ENCODE data around the gene MSRB3. TPM values are rescaled to one million over a fixed set of nuclear protein-coding genes. Genes with fewer than 3 reads are reported as not detected.
"Not testable (repeated sequence)": the region's sequence is repeated elsewhere in the genome, so short reads cannot be mapped to it uniquely, and the experiment has no call there.

Gene MSRB3
- total RNA-seq, 1 donor from 2014 or later: 52.5 TPM

DNA sequence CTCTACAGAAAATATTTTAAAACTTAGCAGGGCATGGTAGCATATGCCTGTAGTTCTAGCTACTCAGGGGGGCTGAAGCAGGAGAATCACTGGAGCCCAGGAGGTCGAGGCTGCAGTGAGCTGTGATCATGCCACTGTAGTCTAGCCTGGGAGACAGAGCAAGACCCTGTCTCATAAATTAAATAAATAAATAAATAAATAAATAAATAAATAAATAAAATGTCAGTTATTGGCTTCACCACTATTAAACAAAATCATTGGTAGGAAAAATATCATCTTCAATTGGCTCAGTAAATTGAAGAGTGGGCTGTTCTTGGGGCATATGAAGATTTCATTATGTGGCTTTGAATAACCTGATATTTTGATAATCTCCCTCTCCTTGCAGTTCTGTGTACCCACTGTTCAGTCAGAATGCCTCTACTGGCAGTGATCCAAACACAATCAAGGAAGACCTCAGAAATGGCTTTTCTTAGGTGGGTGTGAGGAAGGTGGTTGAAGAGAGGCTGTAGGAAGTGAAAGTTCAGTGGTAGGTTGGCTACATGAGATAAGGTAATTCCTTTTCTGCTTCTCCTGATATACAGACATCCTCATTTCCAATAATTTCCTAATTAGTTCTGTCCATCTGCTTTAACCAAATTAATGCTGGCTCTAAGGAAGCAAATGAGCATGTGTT is 175.8 kb downstream of the MSRB3 start:
- intact Hi-C loops (cut with DNase I): no loop called here
- H3K4me3 ChIP-seq: no peak overlapping the region

DNA sequence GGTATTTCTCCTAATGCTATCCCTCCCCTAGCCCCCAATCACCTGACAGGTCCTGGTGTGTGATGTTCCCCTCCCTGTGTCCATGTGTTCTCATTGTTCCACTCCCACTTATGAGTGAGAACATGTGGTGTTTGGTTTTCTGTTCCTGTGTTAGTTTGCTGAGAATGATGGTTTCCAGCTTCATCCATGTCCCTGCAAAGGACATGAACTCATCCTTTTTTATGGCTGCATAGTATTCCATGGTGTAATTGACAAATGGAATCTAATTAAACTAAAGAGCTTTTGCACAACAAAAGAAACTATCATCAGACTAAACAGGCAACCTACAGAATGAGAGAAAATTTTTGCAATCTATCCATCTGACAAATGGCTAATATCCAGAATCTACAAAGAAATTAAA is 178.9 kb downstream of the MSRB3 start:
- H3K4me1 ChIP-seq; H3K4me3 ChIP-seq; H3K27me3 ChIP-seq; H3K9me3 ChIP-seq; intact Hi-C loops (cut with DNase I); H3K27ac ChIP-seq; H3K36me3 ChIP-seq; DNase-seq (ENCODE audit: extremely low spot score in 2 of 2): not testable (repeated sequence)

More for the DNA sequence above, 175.8 kb downstream of the MSRB3 start:
- no peak for DNase-seq (ENCODE audit: extremely low spot score in 2 of 2)
- Histone ChIP-seq H3K27ac (no peak overlapping the region), H3K27me3 (no peaks in the 10 kb centered on the region), H3K4me1 (peaks cover 7% of the 10 kb centered on the region), H3K9me3 (no peaks in the 10 kb centered on the region), H3K36me3 (no peaks in the 10 kb centered on the region)
- no peak for TF ChIP-seq POLR2A (IDR thresholded peaks at IDR 0.05)
- TF ChIP-seq, protein P1, sequence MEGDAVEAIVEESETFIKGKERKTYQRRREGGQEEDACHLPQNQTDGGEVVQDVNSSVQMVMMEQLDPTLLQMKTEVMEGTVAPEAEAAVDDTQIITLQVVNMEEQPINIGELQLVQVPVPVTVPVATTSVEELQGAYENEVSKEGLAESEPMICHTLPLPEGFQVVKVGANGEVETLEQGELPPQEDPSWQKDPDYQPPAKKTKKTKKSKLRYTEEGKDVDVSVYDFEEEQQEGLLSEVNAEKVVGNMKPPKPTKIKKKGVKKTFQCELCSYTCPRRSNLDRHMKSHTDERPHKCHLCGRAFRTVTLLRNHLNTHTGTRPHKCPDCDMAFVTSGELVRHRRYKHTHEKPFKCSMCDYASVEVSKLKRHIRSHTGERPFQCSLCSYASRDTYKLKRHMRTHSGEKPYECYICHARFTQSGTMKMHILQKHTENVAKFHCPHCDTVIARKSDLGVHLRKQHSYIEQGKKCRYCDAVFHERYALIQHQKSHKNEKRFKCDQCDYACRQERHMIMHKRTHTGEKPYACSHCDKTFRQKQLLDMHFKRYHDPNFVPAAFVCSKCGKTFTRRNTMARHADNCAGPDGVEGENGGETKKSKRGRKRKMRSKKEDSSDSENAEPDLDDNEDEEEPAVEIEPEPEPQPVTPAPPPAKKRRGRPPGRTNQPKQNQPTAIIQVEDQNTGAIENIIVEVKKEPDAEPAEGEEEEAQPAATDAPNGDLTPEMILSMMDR (IDR thresholded peaks at IDR 0.05): no peak
- no peak for TF ChIP-seq POLR2AphosphoS5 (IDR thresholded peaks at IDR 0.05; ENCODE audit: insufficient read depth in 1 of 2, low read depth in 1 of 2)

DNA sequence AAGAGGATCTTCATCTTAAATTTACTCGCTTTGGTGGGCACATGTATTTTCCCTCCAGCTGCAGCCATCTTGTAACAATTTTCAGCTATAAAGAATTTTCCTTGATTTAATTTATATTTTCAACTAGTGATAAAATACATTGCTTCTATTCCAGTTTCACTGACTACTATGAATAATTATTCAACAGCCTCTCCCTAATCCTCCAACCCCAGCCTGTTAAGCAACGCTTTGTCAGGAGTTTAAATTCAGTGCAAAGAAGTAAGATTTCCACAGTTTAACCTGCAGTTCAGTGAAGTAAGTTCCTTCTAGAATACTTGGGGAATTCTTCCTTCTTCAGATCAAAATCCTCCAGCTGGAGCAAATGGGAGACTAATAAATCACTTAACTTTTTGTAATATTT is 180.2 kb downstream of the MSRB3 start:
- no peak for DNase-seq (ENCODE audit: extremely low spot score in 2 of 2)
- no peak for TF ChIP-seq POLR2A (IDR thresholded peaks at IDR 0.05)
- TF ChIP-seq POLR2AphosphoS5 (IDR thresholded peaks at IDR 0.05; ENCODE audit: insufficient read depth in 1 of 2, low read depth in 1 of 2): no peak
- TF ChIP-seq, protein P1 (IDR thresholded peaks at IDR 0.05): no peak
- H3K27me3 ChIP-seq: no peaks in the 10 kb centered on the region
- H3K27ac ChIP-seq: no peak overlapping the region
- H3K4me1 ChIP-seq: no peaks in the 10 kb centered on the region
- intact Hi-C loops (cut with DNase I): no loop called here
- H3K4me3 ChIP-seq: no peak overlapping the region
- H3K36me3 ChIP-seq: no peaks in the 10 kb centered on the region
- no peaks in the 10 kb centered on the region for H3K9me3 ChIP-seq

DNA sequence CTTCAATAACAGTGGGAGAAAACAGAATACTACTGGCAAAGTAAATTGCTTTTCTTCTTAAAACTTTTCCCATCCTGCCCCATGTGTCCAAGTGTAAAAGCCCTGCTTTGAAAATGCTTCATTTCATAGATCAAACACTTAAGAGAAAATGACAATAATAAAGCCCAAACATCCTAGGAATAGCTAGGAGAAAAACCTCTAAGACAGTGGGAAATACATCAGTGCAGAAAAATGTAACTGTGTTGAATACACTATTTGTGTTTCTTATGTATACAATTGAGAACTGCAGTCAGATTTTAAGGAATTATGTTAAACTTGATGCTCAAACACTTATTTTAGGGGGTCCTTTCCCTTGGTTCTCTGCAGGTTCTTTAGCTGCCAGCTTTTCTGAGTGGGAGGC is 181.1 kb downstream of the MSRB3 start:
- no peaks in the 10 kb centered on the region for H3K4me1 ChIP-seq
- no peak overlapping the region for H3K4me3 ChIP-seq
- no peak for TF ChIP-seq POLR2AphosphoS5 (IDR thresholded peaks at IDR 0.05; ENCODE audit: insufficient read depth in 1 of 2, low read depth in 1 of 2)
- no peak for TF ChIP-seq POLR2A (IDR thresholded peaks at IDR 0.05)
- TF ChIP-seq, protein P1 (IDR thresholded peaks at IDR 0.05): no peak
- H3K27ac ChIP-seq: no peak overlapping the region
- no peak for DNase-seq (ENCODE audit: extremely low spot score in 2 of 2)
- H3K9me3 ChIP-seq: no peaks in the 10 kb centered on the region
- intact Hi-C loops (cut with DNase I): no loop called here
- H3K27me3 ChIP-seq: no peaks in the 10 kb centered on the region
- H3K36me3 ChIP-seq: no peaks in the 10 kb centered on the region

DNA sequence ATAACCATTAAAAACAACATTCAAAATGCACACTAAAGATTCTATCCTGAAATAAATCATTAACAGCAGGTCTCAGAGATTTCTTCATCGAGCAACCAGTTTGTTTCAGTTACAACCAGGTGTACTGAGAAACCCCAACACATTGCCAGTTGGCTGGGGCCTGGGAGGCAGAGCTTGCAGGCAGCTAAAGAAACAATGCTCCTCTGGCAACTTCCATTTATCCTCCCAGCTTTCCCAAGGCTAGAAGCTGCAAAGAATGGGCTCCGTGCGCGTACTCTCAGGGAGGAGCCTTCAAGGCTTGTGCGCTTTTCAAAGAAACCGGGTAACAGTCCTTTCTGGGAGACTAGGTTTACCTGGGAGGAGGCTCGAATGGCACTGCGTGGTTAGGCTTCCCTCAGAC is 181.6 kb downstream of the MSRB3 start:
- intact Hi-C loops (cut with DNase I): no loop called here
- Histone ChIP-seq H3K4me3 (no peak overlapping the region), H3K4me1 (no peaks in the 10 kb centered on the region), H3K27me3 (no peaks in the 10 kb centered on the region), H3K36me3 (no peaks in the 10 kb centered on the region), H3K9me3 (no peaks in the 10 kb centered on the region), H3K27ac (no peak overlapping the region)
- TF ChIP-seq, protein P1 (IDR thresholded peaks at IDR 0.05): no peak
- no peak for TF ChIP-seq POLR2AphosphoS5 (IDR thresholded peaks at IDR 0.05; ENCODE audit: insufficient read depth in 1 of 2, low read depth in 1 of 2)
- DNase-seq (ENCODE audit: extremely low spot score in 2 of 2): no peak
